ENCODE data around the gene AFF1. TPM values are rescaled to one million over a fixed set of nuclear protein-coding genes. Genes with fewer than 3 reads are reported as not detected.
"Not testable (repeated sequence)": the region's sequence is repeated elsewhere in the genome, so short reads cannot be mapped to it uniquely, and the experiment has no call there.

AFF1 gene
- total RNA-seq, 2 experiments from 2014 or later = 68.8 to 72.0 TPM

DNA sequence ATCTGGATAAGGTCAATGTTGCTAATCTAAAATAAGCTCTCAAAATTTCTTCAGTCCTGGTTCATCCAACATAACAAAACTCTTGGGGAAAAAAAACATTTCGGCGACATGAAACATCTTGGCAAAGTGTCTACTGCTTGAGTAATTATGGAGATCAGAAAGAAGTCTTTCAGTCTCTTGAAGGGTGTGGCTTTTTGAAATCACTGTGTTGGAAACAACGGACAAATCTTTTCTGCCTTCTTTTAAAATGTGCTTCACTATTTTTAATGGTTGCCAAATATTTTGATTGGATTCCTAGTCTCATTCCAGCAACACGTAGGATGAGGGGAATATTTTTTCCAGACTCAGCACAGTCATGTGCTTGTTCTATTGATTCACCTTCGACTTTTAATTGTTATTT, 147.0 kb downstream of the AFF1 start:
- Mint-ChIP-seq H3K4me3 (no peak overlapping the region), H3K4me1 (peaks cover 12% of the 10 kb centered on the region), H3K9me3 (no peaks in the 10 kb centered on the region), H3K27ac (no peak overlapping the region), H3K36me3 (ENCODE audit: low read depth) (peaks cover 26% of the 10 kb centered on the region), H3K27me3 (no peaks in the 10 kb centered on the region)
- no peak for DNase-seq
- POLR2A ChIA-PET = no interaction called here
- CTCF ChIA-PET = interaction anchor here (1.0 to 2.8 kb wide), 2 partner anchors 11 to 159 kb away, joined by 3 to 10 read pairs; no protein-coding TSS in a partner anchor

DNA sequence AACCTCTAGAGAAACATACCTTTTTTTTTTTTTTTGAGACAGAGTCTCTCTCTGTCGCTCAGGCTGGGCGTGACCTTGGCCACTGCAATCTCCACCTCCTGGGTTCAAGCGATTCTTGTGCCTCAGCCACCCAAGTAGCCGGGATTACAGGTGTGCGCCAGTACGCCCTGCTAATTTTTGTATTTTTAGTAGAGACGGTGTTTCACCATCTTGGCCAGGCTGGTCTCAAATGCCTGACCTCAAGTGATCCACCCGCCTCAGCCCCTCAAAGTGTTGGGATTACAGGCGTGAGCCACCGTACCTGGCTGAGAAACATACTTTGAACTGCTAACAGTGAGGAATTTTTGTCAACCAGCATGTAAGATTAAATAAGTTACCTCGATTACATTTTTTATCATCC, 150.9 kb downstream of the AFF1 start:
- POLR2A ChIA-PET = not testable (repeated sequence)

DNA sequence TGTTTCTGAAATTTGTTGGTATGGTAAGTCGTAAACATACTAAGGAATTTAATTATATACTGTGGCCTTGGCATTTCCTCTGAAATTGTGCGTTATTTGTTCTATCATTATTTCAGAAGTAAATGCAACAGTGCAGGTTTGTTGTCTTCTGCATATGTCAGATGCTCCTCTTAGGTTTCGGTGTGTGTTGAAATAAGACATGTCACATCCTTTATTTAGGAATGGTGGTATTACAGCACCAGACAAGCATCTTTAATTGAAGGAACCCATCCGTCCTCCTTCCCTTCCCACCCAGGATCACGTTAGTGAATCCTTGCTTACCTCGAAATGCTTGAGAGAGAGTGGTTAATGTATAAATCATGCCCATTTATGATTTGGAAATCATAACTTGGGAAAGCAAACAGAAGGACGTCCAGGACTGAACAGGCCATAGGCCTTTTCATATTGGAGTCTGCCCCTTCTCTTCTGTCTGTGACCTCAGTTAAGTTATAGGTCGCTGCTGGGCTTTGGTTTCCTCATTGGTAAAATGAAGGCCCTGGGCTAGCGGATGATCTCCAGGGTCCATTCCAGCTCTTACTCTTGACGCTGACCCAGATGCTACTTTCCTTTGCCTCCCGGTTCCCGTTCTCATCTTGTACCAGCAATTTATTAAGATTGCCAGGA, 151.5 kb downstream of the AFF1 start:
- no peaks in the 10 kb centered on the region for H3K9me3 Mint-ChIP-seq
- POLR2A ChIA-PET = no interaction called here
- H3K36me3 Mint-ChIP-seq (ENCODE audit: low read depth) = peaks cover 35% of the 10 kb centered on the region
- no peaks in the 10 kb centered on the region for H3K27me3 Mint-ChIP-seq
- peaks cover 9% of the 10 kb centered on the region for H3K4me1 Mint-ChIP-seq
- CTCF ChIA-PET = no interaction called here
- no peak for DNase-seq
- no peak overlapping the region for H3K4me3 Mint-ChIP-seq
- H3K27ac Mint-ChIP-seq = no peak overlapping the region

More for the DNA sequence above, 150.9 kb downstream of the AFF1 start:
- Mint-ChIP-seq H3K36me3 (ENCODE audit: low read depth) (peaks cover 37% of the 10 kb centered on the region), H3K4me1 (peaks cover 10% of the 10 kb centered on the region)
- CTCF ChIA-PET, H3K9me3 Mint-ChIP-seq, H3K27me3 Mint-ChIP-seq, DNase-seq, H3K4me3 Mint-ChIP-seq, H3K27ac Mint-ChIP-seq: not testable (repeated sequence)

DNA sequence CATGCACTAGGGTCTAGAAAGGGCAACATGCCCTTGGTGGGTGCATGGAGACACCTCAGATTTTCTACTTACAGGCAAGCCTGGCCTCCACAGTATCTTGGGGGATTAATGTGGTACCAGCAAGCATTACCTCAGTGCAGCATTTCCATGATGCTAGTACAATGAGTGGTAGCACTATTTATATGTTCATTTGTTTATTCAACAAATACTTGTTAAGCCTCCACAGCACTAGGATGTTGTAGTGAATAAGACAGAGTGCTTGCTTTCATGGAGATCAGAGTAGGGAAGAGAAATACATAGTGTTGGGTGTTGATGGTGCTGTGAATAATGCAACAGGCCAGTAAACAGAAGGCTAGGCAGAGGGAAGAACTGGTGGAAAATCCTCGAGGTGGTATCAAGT, 152.2 kb downstream of the AFF1 start:
- no peak overlapping the region for H3K27ac Mint-ChIP-seq
- H3K36me3 Mint-ChIP-seq (ENCODE audit: low read depth) = peaks cover 29% of the 10 kb centered on the region
- no peak for DNase-seq
- POLR2A ChIA-PET = no interaction called here
- H3K4me1 Mint-ChIP-seq = peaks cover 5% of the 10 kb centered on the region
- CTCF ChIA-PET = no interaction called here
- no peak overlapping the region for H3K4me3 Mint-ChIP-seq
- no peaks in the 10 kb centered on the region for H3K27me3 Mint-ChIP-seq
- H3K9me3 Mint-ChIP-seq = no peaks in the 10 kb centered on the region

DNA sequence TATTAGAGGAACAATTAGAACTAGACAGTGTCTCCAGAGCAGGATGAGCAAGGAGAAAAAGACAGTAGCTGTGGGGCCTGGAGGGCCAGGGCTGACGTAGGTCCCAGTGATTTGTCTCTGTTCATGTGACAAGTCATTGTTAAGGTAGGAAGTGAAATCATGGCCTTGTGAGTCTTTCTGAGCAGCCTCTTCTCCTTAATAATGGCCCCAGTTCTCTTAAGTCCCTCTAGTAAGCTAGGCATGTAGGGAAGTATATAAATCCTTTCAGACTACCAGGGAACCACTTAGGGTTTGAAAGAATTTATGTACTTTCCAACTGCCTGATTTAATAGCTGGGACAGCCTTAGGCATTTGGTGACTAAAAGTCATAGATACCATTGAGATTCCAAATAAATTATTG, 152.6 kb downstream of the AFF1 start:
- H3K9me3 Mint-ChIP-seq = no peaks in the 10 kb centered on the region
- CTCF ChIA-PET = interaction anchor here (0.8 kb wide), 1 partner anchor 13 kb away, joined by 3 read pairs; no protein-coding TSS in a partner anchor
- DNase-seq = no peak
- peaks cover 31% of the 10 kb centered on the region for H3K36me3 Mint-ChIP-seq (ENCODE audit: low read depth)
- H3K27me3 Mint-ChIP-seq = no peaks in the 10 kb centered on the region
- H3K4me3 Mint-ChIP-seq = no peak overlapping the region
- peaks cover 7% of the 10 kb centered on the region for H3K4me1 Mint-ChIP-seq
- POLR2A ChIA-PET = interaction anchor here (1.1 kb wide), 1 partner anchor 80 kb away, joined by 4 read pairs; no protein-coding TSS in a partner anchor
- H3K27ac Mint-ChIP-seq = no peak overlapping the region

DNA sequence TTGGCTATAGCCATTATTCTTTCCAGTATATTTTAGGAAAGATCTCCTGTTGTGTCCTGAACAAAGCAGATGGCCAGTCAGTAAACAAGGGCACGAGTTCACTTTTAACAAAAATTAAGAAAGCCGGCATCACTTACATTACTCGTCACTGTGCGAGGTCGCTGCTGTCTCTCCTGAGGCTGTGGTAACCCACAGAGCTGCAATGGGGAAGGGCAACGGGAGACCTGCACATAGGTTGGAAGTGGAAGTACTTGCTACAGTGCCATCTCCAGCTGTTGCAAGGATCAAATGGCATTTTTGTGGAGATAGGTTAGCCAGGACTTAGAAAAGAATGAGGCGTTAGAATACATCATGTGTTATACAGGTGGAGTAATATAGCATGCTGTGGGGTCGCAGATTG, 153.4 kb downstream of the AFF1 start:
- no peak overlapping the region for H3K27ac Mint-ChIP-seq
- CTCF ChIA-PET = interaction anchor here (0.8 kb wide), 1 partner anchor 14 kb away, joined by 3 read pairs; no protein-coding TSS in a partner anchor

DNA sequence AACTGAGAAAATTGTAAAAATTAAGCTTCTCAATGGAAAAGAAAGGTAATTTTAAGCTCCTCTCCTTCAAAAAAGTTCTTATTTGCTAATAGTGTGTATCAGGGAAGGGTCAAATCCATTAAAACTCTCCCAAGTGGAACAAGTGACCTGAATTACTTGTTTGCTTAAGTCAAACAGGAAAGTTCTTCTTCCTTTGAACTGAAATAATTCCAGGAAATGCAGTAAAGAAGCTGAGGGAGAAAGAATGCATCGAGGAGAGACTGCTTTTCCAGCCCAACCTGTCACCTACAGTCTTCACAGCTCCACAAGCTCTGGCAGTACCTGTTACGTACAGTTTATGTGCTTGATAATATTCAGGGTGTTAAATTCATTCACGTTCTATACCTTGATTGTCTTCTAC, 154.6 kb downstream of the AFF1 start:
- POLR2A ChIA-PET = interaction anchor here (1.2 to 5.9 kb wide), 3 partner anchors 15 to 154 kb away, joined by 3 to 43 read pairs (median 5); no protein-coding TSS in a partner anchor
- CTCF ChIA-PET = interaction anchor here (1.5 kb wide), 1 partner anchor 166 kb away, joined by 9 read pairs; no protein-coding TSS in a partner anchor

More for the DNA sequence above, 153.4 kb downstream of the AFF1 start:
- DNase-seq = no peak
- Mint-ChIP-seq H3K4me3 (no peak overlapping the region), H3K9me3 (no peaks in the 10 kb centered on the region), H3K4me1 (peaks cover 13% of the 10 kb centered on the region), H3K27me3 (no peaks in the 10 kb centered on the region), H3K36me3 (ENCODE audit: low read depth) (peaks cover 36% of the 10 kb centered on the region)
- POLR2A ChIA-PET = interaction anchor here (1.1 kb wide), 1 partner anchor 81 kb away, joined by 4 read pairs; no protein-coding TSS in a partner anchor

DNA sequence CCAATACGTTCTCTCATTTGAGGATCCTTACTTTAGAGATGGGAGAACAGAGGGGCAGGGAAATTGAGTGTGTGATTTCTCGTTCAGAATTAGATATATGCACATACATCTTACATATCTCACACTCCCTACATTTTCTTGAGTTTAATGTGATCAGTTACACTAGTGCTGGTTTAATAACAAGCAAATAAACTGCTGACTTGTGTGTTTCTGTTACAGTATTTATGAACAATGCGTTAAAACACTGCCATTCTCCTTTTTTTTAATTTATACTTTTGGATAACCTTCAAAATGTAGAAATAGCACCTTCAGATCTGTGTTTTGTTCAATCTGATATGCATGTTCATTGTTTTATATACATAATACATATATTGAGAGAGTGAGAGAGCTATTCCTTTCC, 155.5 kb downstream of the AFF1 start:
- H3K27ac Mint-ChIP-seq = no peak overlapping the region
- POLR2A ChIA-PET = interaction anchor here (1.2 to 5.9 kb wide), 3 partner anchors 16 to 155 kb away, joined by 3 to 43 read pairs (median 5); no protein-coding TSS in a partner anchor
- DNase-seq = no peak
- CTCF ChIA-PET = interaction anchor here (1.3 to 4.6 kb wide), 3 partner anchors 82 to 168 kb away, joined by 3 to 160 read pairs (median 7); no protein-coding TSS in a partner anchor
- H3K4me1 Mint-ChIP-seq = peaks cover 20% of the 10 kb centered on the region
- no peaks in the 10 kb centered on the region for H3K27me3 Mint-ChIP-seq
- H3K4me3 Mint-ChIP-seq = no peak overlapping the region
- H3K9me3 Mint-ChIP-seq = no peaks in the 10 kb centered on the region
- peaks cover 44% of the 10 kb centered on the region for H3K36me3 Mint-ChIP-seq (ENCODE audit: low read depth)

More for the DNA sequence above, 154.6 kb downstream of the AFF1 start:
- no peak overlapping the region for H3K4me3 Mint-ChIP-seq
- H3K9me3 Mint-ChIP-seq = no peaks in the 10 kb centered on the region
- no peak for DNase-seq
- H3K4me1 Mint-ChIP-seq = peaks cover 20% of the 10 kb centered on the region
- H3K36me3 Mint-ChIP-seq (ENCODE audit: low read depth) = peaks cover 43% of the 10 kb centered on the region
- no peaks in the 10 kb centered on the region for H3K27me3 Mint-ChIP-seq
- H3K27ac Mint-ChIP-seq = no peak overlapping the region

DNA sequence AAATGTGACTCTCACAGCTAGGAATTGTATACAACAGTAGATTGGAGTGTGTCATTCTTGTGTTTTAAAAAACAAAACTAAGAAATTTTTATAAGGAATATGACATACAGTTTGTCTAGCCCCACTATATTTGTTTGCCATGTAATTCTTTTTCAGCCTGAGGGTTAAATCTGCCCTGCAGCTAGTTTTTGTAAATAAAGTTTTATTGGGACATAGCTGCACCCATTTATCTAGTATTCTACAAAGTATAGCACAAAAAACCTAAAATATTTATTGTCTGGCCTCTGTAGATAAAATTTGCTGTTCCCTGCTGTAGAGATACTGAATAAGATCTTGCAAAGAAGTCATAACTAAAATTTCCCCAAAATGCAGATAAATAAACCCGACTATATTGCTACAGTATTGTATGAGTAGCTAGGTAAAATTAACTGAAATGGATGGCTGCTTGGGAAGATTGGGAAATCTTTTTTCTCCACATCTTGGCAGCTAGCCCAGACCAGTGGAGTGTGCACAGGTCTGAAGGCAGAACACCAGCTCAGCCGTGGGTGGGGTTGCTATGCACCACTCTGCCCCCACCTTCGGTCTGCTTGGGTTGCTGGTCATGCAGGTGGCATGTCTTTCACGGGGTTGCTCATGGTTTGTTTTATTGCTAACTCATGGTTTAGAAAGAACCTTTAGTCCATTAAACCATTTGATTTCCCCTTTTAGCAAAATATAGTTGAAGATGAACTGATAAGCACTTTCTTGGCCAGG, 157.8 kb downstream of the AFF1 start:
- Mint-ChIP-seq H3K27ac (no peak overlapping the region), H3K36me3 (ENCODE audit: low read depth) (peaks cover 41% of the 10 kb centered on the region), H3K9me3 (no peaks in the 10 kb centered on the region), H3K4me1 (peaks cover 22% of the 10 kb centered on the region), H3K27me3 (no peaks in the 10 kb centered on the region), H3K4me3 (no peak overlapping the region)
- CTCF ChIA-PET = interaction anchor here (0.6 to 4.6 kb wide), 21 partner anchors 11 to 597 kb away, joined by 3 to 160 read pairs (median 4); partner anchors contain the start of gene AFF1
- DNase-seq = no peak
- POLR2A ChIA-PET = interaction anchor here (1.0 to 5.9 kb wide), 3 partner anchors 86 to 170 kb away, joined by 4 to 43 read pairs (median 6); partner anchors contain the start of gene AFF1

DNA sequence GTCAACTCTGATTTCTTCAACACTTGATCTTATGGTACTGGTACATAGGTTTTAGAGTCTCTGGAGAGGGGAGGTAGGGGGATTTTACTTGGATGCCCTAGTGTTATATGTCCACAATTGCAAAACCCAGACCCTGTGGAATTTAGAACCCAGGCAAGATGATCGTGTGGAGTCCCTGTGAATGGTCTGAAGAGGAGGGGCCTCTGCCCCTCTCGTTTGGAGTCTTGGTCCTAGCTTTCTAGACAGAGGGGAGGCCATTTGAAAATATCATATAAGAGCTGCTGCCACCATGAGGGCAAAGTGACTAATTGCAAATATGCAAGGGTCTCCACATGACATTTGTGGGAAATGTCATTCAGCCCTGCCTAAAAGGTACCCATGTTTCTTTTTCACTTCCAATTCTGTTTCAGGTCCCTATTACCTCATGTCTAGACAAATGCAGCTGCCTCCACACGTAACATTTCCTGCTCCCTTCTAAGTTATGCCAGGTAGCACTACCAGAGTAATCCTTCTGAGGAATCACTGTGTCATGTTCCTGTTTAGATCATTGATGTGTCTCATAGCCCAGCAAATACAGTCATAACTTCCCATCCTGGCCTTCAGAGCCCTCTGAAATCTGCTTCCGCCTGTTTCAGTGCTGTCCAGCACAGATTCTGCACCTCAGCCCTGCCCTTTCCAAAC, 158.8 kb downstream of the AFF1 start:
- POLR2A ChIA-PET = interaction anchor here (1.2 to 5.9 kb wide), 3 partner anchors 87 to 171 kb away, joined by 3 to 43 read pairs (median 6); partner anchors contain the start of gene AFF1
- H3K36me3 Mint-ChIP-seq (ENCODE audit: low read depth) = peaks cover 38% of the 10 kb centered on the region

DNA sequence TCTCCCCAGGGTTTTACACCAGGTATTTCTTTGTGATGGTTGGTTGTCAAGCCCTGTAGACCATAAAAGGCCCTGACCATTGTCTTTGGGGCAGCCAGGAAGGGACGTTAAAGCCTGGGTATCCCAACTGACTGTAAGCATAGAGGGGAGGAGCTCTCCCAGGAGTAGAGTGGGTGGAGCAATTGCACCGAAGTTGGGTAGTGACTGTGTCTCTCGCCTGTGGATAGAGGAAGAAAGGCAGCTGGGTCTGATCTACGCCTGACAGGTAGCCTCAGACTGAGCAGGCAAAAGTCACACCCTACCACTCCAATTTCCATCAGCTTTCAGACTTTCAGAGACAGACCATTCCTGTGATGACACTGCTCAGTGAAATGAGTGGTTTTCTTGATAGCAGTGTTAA, 162.3 kb downstream of the AFF1 start:
- DNase-seq = no peak
- Mint-ChIP-seq H3K27me3 (no peaks in the 10 kb centered on the region), H3K36me3 (ENCODE audit: low read depth) (peaks cover 46% of the 10 kb centered on the region), H3K27ac (no peak overlapping the region), H3K9me3 (no peaks in the 10 kb centered on the region), H3K4me3 (no peak overlapping the region), H3K4me1 (peaks cover 19% of the 10 kb centered on the region)
- ChIA-PET POLR2A (no interaction called here), CTCF (interaction anchor here (1.8 to 2.2 kb wide), 2 partner anchors 175 to 177 kb away, joined by 5 to 8 read pairs; no protein-coding TSS in a partner anchor)

More for the DNA sequence above, 158.8 kb downstream of the AFF1 start:
- peak; percentile 29 for DNase-seq
- Mint-ChIP-seq H3K27ac (no peak overlapping the region), H3K9me3 (no peaks in the 10 kb centered on the region), H3K27me3 (no peaks in the 10 kb centered on the region), H3K4me1 (peaks cover 18% of the 10 kb centered on the region), H3K4me3 (no peak overlapping the region)
- CTCF ChIA-PET = interaction anchor here (0.6 to 4.6 kb wide), 20 partner anchors 10 to 189 kb away, joined by 3 to 160 read pairs (median 4); partner anchors contain the start of gene AFF1

DNA sequence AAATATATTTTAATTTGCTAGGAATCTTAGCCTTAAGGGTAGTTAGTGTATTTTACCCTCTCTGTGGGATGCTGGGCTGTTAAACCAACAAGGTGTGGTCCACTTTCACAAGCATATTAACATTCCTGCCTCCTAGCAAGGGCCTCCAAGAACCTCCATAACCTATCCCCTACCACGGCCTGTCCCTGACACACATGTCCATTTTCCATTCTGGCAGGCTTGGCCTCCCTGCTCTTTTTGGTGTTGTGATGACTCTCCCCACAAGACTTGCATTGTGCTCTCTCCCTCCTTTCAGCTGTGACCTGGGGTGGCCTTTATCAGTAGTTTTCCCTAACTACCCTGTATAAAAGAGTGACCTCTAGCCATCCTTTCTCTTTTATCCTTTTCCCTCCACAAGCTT, 165.4 kb downstream of the AFF1 start:
- no peaks in the 10 kb centered on the region for H3K9me3 Mint-ChIP-seq
- no peaks in the 10 kb centered on the region for H3K27me3 Mint-ChIP-seq
- H3K36me3 Mint-ChIP-seq (ENCODE audit: low read depth) = peaks cover 26% of the 10 kb centered on the region
- DNase-seq = no peak
- no peak overlapping the region for H3K27ac Mint-ChIP-seq
- ChIA-PET POLR2A (interaction anchor here (1.4 kb wide), 1 partner anchor 161 kb away, joined by 3 read pairs; no protein-coding TSS in a partner anchor), CTCF (interaction anchor here (1.3 kb wide), 1 partner anchor 178 kb away, joined by 4 read pairs; no protein-coding TSS in a partner anchor)
- H3K4me3 Mint-ChIP-seq = no peak overlapping the region
- H3K4me1 Mint-ChIP-seq = peaks cover 21% of the 10 kb centered on the region

Measured in activated CD4-positive, alpha-beta memory T cell treated with anti-CD3 and anti-CD28 coated beads, Interleukin-2, amount 10 ng/mL, durations not matched to agents 7 days and 5 days (primary cell).